Ishikawa (cell line): ENCODE measurements around the gene REPS2.

Experiments
- CEBPB ChIP-seq: IDR thresholded peaks from 2 replicates; pipeline ENCODE4 v1.6.1; 2012
- CREB1 ChIP-seq: IDR thresholded peaks from 2 replicates; pipeline ENCODE4 v1.6.1; 2012; ENCODE audit warnings: low read depth
- EGR1 ChIP-seq: IDR thresholded peaks from 2 replicates; pipeline ENCODE4 v1.6.1; 2012
- EP300 ChIP-seq: IDR thresholded peaks from 2 replicates; pipeline ENCODE4 v1.6.1; 2012; ENCODE audit warnings: borderline replicate concordance
- FOXM1 ChIP-seq: IDR thresholded peaks from 2 replicates; pipeline ENCODE4 v1.6.1; 2012; ENCODE audit warnings: low read depth, borderline replicate concordance
- NFIC ChIP-seq: IDR thresholded peaks from 2 replicates; pipeline ENCODE4 v1.6.1; 2012
- RAD21 ChIP-seq: IDR thresholded peaks from 2 replicates; pipeline ENCODE4 v1.6.1; 2012; ENCODE audit warnings: low read depth
- TAF1 ChIP-seq: IDR thresholded peaks from 2 replicates; pipeline ENCODE4 v1.6.1; 2012; ENCODE audit warnings: low read depth, mild to moderate bottlenecking
- TCF12 ChIP-seq: IDR thresholded peaks from 2 replicates; pipeline ENCODE4 v1.6.1; 2012; ENCODE audit warnings: low read depth
- TEAD4 ChIP-seq: IDR thresholded peaks from 2 replicates; pipeline ENCODE4 v1.6.1; 2012
- YY1 ChIP-seq: IDR thresholded peaks from 2 replicates; pipeline ENCODE4 v1.6.1; 2012; ENCODE audit warnings: low read depth
- ZBTB7A ChIP-seq: IDR thresholded peaks from 2 replicates; pipeline ENCODE4 v1.6.1; 2012; ENCODE audit warnings: low read depth
- TF ChIP-seq, protein P1 (sequence below): IDR thresholded peaks from 2 replicates; pipeline ENCODE4 v1.6.1; 2012; ENCODE audit warnings: low read depth, mild to moderate bottlenecking
- TF ChIP-seq, protein P2 (sequence below): IDR thresholded peaks from 2 replicates; pipeline ENCODE4 v1.6.1; 2012

GRCh38 chrX:16946361-16946964, at the start of gene REPS2:
- TF ChIP-seq, protein P1, sequence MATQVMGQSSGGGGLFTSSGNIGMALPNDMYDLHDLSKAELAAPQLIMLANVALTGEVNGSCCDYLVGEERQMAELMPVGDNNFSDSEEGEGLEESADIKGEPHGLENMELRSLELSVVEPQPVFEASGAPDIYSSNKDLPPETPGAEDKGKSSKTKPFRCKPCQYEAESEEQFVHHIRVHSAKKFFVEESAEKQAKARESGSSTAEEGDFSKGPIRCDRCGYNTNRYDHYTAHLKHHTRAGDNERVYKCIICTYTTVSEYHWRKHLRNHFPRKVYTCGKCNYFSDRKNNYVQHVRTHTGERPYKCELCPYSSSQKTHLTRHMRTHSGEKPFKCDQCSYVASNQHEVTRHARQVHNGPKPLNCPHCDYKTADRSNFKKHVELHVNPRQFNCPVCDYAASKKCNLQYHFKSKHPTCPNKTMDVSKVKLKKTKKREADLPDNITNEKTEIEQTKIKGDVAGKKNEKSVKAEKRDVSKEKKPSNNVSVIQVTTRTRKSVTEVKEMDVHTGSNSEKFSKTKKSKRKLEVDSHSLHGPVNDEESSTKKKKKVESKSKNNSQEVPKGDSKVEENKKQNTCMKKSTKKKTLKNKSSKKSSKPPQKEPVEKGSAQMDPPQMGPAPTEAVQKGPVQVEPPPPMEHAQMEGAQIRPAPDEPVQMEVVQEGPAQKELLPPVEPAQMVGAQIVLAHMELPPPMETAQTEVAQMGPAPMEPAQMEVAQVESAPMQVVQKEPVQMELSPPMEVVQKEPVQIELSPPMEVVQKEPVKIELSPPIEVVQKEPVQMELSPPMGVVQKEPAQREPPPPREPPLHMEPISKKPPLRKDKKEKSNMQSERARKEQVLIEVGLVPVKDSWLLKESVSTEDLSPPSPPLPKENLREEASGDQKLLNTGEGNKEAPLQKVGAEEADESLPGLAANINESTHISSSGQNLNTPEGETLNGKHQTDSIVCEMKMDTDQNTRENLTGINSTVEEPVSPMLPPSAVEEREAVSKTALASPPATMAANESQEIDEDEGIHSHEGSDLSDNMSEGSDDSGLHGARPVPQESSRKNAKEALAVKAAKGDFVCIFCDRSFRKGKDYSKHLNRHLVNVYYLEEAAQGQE: no peak
- TF ChIP-seq EP300 (no peak), CREB1 (no peak), YY1 (no peak), TCF12 (no peak), RAD21 (no peak), ZBTB7A (no peak), TAF1 (no peak), EGR1 (no peak), TEAD4 (no peak), CEBPB (no peak), FOXM1 (no peak), NFIC (no peak)
- TF ChIP-seq, protein P2, sequence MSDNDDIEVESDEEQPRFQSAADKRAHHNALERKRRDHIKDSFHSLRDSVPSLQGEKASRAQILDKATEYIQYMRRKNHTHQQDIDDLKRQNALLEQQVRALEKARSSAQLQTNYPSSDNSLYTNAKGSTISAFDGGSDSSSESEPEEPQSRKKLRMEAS: no peak
